Activated naive CD8-positive, alpha-beta T cell treated with anti-CD3 and anti-CD28 coated beads, Interleukin-2, amount 50 U/mL, for 16 hours (primary cell): ENCODE data around the gene ARHGEF6.
A peak's percentile ranks its signal among the peaks of the same experiment; 100 is the strongest.

Experiments
- DNase-seq: peaks from one replicate; pipeline ENCODE4 v3.0.0-alpha.2; 2020; ENCODE audit warnings: low read depth, low spot score

Gene ARHGEF6

GRCh38 chrX:136691028-136691809, 89.5 kb downstream of the ARHGEF6 start:
- DNase-seq, result no peak

GRCh38 chrX:136689436-136689835, 91.3 kb downstream of the ARHGEF6 start:
- no peak for DNase-seq

GRCh38 chrX:136687457-136687856, 93.3 kb downstream of the ARHGEF6 start:
- DNase-seq, result peak; percentile 24

GRCh38 chrX:136684120-136684519, 96.6 kb downstream of the ARHGEF6 start:
- no peak for DNase-seq

- no peak for DNase-seq
Measured at GRCh38 chrX:136679531-136679930, 101.2 kb downstream of the ARHGEF6 start.

- DNase-seq, result no peak
Measured at GRCh38 chrX:136674270-136674985, 106.3 kb downstream of the ARHGEF6 start.

- DNase-seq, result no peak
Measured at GRCh38 chrX:136671006-136671610, 109.6 kb downstream of the ARHGEF6 start.

- DNase-seq, result no peak
Measured at GRCh38 chrX:136667446-136668168, 113.1 kb downstream of the ARHGEF6 start.

GRCh38 chrX:136666088-136666487, 114.6 kb downstream of the ARHGEF6 start:
- DNase-seq, result no peak

GRCh38 chrX:136665258-136665900, 115.4 kb downstream of the ARHGEF6 start:
- no peak for DNase-seq

GRCh38 chrX:136662976-136663375, 117.8 kb downstream of the ARHGEF6 start:
- no peak for DNase-seq

- DNase-seq, result no peak
Measured at GRCh38 chrX:136662104-136662503, 118.6 kb downstream of the ARHGEF6 start.

- no peak for DNase-seq
Measured at GRCh38 chrX:136660896-136661295, 119.8 kb downstream of the ARHGEF6 start.

GRCh38 chrX:136659174-136659573, 121.6 kb downstream of the ARHGEF6 start:
- no peak for DNase-seq

GRCh38 chrX:136658151-136658550, 122.6 kb downstream of the ARHGEF6 start:
- DNase-seq, result peak; percentile 1

GRCh38 chrX:136656361-136656964, 124.3 kb downstream of the ARHGEF6 start:
- no peak for DNase-seq

GRCh38 chrX:136652822-136653723, 127.7 kb downstream of the ARHGEF6 start:
- DNase-seq, result no peak

GRCh38 chrX:136650811-136651210, 129.9 kb downstream of the ARHGEF6 start:
- no peak for DNase-seq

- no peak for DNase-seq
Measured at GRCh38 chrX:136647677-136648360, 132.9 kb downstream of the ARHGEF6 start, which contains the start of gene CD40LG. Gene CD40LG, plus strand, starts transcription at chrX:136648158. Its CDS starts 91 bp downstream, at chrX:136648249.
